Effector memory CD8-positive, alpha-beta T cell (primary cell): ENCODE data around the gene NBAS.

Source experiments
- ATAC-seq: fragments of 150-1000 bp; cut with Tn5 transposase; replicated peaks from 2 replicates; pipeline ENCODE4 v1.10.0; 2021; ENCODE audit warnings: mild to moderate bottlenecking, moderate library complexity
- DNase-seq, 3 experiments: peaks; one replicate each; pipeline ENCODE4 v3.0.0; 2021
- H3K27ac Mint-ChIP-seq, 2 donors: one replicate each; pipeline ENCODE4 v1.8.0; 2022; ENCODE audit warnings: mild to moderate bottlenecking in 2 of 2, mixed read lengths in 2 of 2, moderate library complexity in 2 of 2
- H3K27me3 Mint-ChIP-seq, 2 donors: one replicate each; pipeline ENCODE4 v1.8.0; 2022; ENCODE audit warnings: mixed read lengths in 2 of 2
- H3K36me3 Mint-ChIP-seq: one replicate; pipeline ENCODE4 v1.8.0; 2022; ENCODE audit warnings: mild to moderate bottlenecking, moderate library complexity, mixed read lengths; ENCODE audit not compliant: insufficient read depth
- H3K4me1 Mint-ChIP-seq, 2 donors: one replicate each; pipeline ENCODE4 v1.8.0; 2022; ENCODE audit warnings: low read depth in 2 of 2, mixed read lengths in 2 of 2
- H3K4me3 Mint-ChIP-seq, 2 donors: one replicate each; pipeline ENCODE4 v1.8.0; 2022; ENCODE audit warnings: mild to moderate bottlenecking in 2 of 2, mixed read lengths in 2 of 2, moderate library complexity in 2 of 2
- H3K9me3 Mint-ChIP-seq, 2 donors: one replicate each; pipeline ENCODE4 v1.8.0; 2022; ENCODE audit warnings: mixed read lengths in 2 of 2

Gene NBAS

DNA sequence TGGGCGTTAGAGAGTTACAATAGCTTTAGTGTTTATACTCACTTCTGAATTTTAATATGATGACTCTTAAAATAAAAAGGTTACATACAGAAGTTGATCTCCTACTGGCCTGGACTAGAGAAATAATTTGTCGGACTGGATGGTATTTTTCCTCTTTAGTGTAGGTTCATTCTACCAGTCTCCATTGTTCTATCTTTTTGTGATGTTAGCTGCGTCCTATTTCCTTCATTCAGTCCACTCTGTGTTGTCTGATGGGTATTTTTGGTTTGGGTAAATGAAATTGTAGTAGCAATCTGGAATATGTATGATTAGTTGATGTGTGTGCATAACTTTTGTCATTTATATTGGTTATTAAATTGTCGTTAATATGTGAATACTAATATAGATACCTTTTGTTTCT is 35.8 kb upstream of the NBAS start:
- H3K27ac Mint-ChIP-seq: no peak overlapping the region
- no peaks in the 10 kb centered on the region for H3K27me3 Mint-ChIP-seq
- peaks cover 72% of the 10 kb centered on the region for H3K36me3 Mint-ChIP-seq
- H3K4me3 Mint-ChIP-seq: no peak overlapping the region
- H3K9me3 Mint-ChIP-seq: no peaks in the 10 kb centered on the region
- H3K4me1 Mint-ChIP-seq: peaks cover 5 to 17% of the 10 kb centered on the region in 2 donors
- no peak for DNase-seq
- ATAC-seq: no peak

DNA sequence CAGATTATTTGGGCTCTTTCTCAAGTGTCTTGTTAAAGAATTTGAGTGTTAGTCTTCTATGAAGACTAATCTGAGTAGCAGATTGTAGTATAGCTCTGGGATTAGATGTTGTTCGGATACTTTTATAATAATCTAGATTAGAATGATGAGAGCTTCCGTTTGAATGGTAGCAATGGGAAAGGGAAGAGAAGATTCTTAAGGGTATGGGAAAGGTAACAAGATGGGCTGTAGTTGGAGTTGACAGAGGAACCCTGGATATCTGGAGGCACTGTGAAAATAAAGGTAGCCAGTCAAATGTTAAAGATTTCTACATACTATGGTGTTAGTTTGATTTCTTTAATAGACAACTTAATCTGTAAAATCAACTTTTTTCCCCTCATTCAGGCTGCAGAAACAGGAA is 35.2 kb upstream of the NBAS start:
- Mint-ChIP-seq H3K27me3 (no peaks in the 10 kb centered on the region), H3K36me3 (peaks cover 74% of the 10 kb centered on the region), H3K4me3 (no peak overlapping the region), H3K4me1 (peaks cover 8 to 21% of the 10 kb centered on the region in 2 donors), H3K27ac (peak overlapping the region in 1 of 2 donors; percentile 88), H3K9me3 (no peaks in the 10 kb centered on the region)
- no peak for DNase-seq
- no peak for ATAC-seq

DNA sequence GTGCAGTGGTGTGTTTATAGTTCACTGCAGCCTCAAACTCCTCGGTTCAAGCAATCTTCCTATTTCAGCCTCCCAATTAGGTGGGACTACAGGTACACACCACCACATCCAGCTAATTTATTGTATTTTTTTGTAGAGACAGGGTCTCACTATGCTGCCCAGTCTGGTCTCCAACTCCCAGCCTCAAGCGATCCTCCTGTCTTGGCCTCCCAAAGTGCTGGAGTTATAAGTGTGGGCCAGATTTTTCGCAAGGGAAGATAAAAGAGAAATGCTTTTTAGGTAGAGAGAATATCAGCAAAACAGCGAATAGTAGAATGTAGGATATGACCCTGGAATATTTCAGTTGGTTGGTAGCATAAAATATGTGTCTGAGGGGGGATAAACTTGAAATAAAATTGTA is 34.8 kb upstream of the NBAS start:
- ATAC-seq: no peak
- Mint-ChIP-seq H3K27me3 (no peaks in the 10 kb centered on the region), H3K9me3 (no peaks in the 10 kb centered on the region), H3K36me3 (peaks cover 72% of the 10 kb centered on the region), H3K4me3 (no peak overlapping the region), H3K4me1 (peaks cover 12 to 25% of the 10 kb centered on the region in 2 donors), H3K27ac (peak overlapping the region in 1 of 2 donors; percentile 88)
- DNase-seq: no peak

DNA sequence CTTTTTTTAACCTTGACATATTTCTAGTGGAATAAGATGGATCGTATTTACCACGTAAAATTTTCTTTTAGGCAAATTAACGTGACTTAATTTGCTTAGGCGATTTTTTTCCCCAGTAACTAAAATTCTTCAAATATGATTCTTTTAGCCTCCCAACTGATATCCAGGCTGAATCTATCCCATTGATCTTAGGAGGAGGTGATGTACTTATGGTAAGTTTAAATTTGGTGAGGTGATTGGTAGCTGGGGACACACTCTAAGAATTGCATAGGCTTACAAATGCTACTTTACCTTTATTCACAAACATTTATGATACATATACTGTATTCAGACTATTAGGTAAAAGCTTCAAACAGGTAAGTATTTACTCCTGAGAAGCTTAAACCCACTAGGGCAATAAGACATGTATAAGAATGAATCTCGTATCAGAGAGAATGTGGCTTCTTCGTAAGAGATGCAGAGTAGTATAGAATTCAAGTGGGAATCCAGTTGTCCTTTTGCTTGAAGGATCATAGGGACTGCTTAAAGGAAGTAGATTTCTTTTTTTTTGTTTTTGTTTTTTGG is 34.3 kb upstream of the NBAS start:
- Mint-ChIP-seq H3K4me3 (no peak overlapping the region), H3K27me3 (no peaks in the 10 kb centered on the region), H3K36me3 (peaks cover 66% of the 10 kb centered on the region), H3K27ac (peak overlapping the region in 1 of 2 donors; percentile 88), H3K4me1 (peaks cover 12 to 26% of the 10 kb centered on the region in 2 donors), H3K9me3 (no peaks in the 10 kb centered on the region)
- DNase-seq (no peak), ATAC-seq (no peak)

DNA sequence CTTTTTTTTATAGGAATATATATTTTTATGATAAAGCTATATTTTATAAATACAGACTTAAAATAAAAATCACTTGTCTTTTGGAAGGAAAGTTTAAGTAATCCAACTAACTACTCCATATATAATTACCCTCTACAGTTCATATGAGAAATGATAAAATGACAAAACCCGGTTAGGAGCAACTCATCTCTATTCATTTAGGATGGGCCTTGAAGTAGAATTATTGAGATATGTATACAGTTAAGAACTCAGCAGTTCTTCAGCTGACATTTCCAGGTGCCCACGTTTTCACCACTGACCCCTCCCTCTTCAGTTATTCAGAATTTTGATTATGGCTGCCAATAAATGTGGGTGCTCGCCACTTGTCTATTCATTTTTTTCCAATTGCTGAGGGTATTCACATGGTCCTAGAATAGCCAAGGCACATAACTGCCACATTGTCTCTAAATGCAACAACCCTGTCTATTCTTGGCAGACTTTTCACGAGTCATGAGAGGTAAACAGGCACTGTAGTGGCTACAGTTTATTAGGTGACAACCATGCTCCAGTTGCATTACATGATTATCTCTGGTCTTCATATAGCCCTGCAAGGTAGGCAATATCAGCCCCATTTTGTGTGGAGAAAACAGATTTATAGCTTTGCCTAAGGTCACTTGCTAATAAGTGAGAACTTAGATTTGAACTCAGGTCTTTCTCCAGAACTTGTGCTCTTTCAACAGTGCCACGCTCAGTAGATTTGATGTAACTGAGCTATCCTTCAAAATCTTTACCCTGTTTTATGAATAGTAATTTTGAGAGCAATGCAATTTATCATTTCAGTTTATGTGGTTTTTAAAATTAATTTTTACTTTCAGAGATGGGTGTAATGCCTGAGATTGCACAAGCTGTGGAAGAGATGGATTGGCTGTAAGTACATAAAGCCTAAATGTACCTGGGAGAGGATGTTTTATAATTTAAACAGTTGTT is 33.4 kb upstream of the NBAS start:
- Mint-ChIP-seq H3K4me3 (no peak overlapping the region), H3K27me3 (no peaks in the 10 kb centered on the region), H3K36me3 (peaks cover 58% of the 10 kb centered on the region), H3K9me3 (no peaks in the 10 kb centered on the region), H3K27ac (peak overlapping the region in 1 of 2 donors; percentile 83), H3K4me1 (peaks cover 12 to 26% of the 10 kb centered on the region in 2 donors)
- ATAC-seq: no peak
- no peak for DNase-seq

DNA sequence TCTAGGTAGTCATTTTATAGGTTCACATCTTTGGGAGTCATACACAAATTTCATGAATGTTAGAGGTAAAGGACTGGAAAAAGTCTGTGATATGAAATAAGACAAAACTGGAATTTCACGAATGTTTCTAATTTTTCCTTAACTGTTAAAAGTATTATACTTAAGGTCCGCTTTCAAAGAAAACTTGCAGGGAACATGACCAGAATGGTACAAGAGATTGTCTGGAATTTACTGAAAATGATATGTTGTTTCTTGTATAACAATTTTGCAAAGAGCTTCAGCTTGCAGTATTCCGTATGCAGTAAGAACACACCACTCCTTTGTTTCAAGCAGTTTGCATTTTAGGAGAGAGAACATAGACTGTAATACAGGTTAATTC is 32.2 kb upstream of the NBAS start:
- Mint-ChIP-seq H3K4me1 (peaks cover 12 to 26% of the 10 kb centered on the region in 2 donors), H3K27me3 (no peaks in the 10 kb centered on the region), H3K9me3 (no peaks in the 10 kb centered on the region), H3K27ac (peak overlapping the region; percentile 94 to 96), H3K36me3 (peaks cover 45% of the 10 kb centered on the region), H3K4me3 (peak overlapping the region; percentile 89 to 93)
- ATAC-seq (no peak), DNase-seq (no peak)

DNA sequence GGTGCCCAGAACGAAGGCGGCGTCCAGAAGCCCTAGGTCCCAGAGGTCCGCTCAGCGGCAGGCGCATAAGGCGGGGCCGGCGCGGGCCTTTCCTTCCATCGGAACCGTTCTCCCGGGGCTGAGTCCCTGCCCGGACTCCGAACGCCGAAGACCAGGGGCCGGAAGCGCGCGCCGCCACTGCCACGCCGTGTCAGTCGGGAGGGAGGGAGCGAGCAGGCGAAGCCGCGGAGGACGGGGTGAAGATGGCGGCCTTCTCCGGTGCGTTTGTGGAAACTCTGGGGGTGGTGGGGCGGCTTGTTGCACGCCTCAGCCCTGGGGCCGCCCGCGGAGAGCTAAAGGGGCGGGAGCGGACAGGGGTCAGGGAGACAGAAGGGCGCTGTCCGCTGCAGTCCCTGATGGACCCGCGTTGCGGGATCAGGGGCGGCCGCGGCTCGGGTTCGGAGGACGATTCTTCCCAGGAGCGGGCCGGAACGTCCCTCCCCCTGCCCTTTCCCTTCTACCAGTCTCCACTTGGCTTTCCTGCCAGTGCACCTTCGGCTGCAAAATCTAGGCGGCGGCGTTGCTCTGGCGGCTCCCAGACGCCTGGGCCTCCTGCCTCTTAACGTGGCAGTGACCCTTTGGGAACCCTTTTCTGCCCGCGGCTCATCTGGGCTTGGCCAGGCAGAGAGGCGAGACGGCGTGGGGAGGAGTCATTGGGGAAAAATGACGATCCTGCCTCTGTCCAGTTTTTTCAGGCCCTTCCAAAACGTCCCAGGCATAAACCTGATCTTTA is 30.7 kb upstream of the NBAS start, which contains the start of gene DDX1:
Gene DDX1, plus strand, starts transcription at position 177 of the 772 bp plus-strand sequence. Its CDS starts 66 bp downstream, at position 243.
- H3K4me1 Mint-ChIP-seq: peaks cover 12 to 26% of the 10 kb centered on the region in 2 donors
- ATAC-seq (peak; percentile 94), DNase-seq (peak; percentile 80 to 86 (median 86))
- H3K36me3 Mint-ChIP-seq: peaks cover 31% of the 10 kb centered on the region
- H3K27ac Mint-ChIP-seq: peak within 1 kb of the TSS; percentile 94 to 96
- H3K4me3 Mint-ChIP-seq: peak within 1 kb of the TSS; percentile 89 to 93
- H3K27me3 Mint-ChIP-seq: no peaks in the 10 kb centered on the region
- no peaks in the 10 kb centered on the region for H3K9me3 Mint-ChIP-seq

DNA sequence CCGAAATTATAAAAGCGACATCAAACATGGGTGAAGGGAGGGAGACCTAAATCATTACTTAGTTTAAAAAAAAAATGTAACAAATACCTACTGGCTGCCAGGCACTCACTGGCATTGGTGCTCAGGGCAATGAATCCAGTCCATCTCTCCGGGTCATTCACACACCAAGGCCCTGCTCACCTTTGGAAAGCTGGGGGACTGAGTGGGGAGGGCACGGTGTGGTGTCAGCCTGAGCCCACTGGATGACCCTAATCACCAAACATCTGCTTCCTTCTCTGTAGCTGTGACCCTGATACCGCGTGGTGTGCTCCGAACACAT is 30.2 kb upstream of the NBAS start:
- ATAC-seq: no peak
- peak overlapping the region; percentile 94 to 96 for H3K27ac Mint-ChIP-seq
- H3K4me1 Mint-ChIP-seq: peaks cover 12 to 26% of the 10 kb centered on the region in 2 donors

DNA sequence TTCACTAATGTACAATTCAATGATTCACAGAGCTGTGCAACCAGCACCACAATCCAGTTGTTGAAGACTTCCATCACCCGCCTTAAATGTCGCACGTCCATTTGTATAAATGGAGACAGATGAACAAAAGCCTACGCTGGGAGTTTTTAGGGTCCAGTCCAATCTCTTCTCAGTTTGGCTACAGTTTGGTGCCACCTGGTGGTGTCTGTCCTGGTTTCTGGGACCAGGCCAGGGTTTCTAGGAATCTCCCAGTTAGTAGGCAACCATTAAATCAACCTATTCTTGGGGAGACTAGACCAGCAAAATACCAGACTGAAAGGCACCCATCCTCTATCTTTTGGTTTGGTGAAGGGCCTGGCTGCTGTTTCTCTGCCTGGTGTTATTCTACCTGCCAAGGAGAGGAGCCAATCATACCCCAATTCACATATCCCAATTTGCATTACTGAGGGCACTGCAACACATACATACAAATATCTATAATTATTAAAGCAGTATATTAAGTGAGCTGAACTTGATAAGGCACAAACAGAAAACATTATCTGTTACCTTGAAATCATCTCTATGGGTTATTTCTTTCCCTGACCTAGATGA is 27.3 kb upstream of the NBAS start:
- H3K4me1 Mint-ChIP-seq: peaks cover 9 to 16% of the 10 kb centered on the region in 2 donors
- ATAC-seq: no peak
- peaks cover 9% of the 10 kb centered on the region for H3K36me3 Mint-ChIP-seq
- H3K27me3 Mint-ChIP-seq: peaks cover under 1 to 11% of the 10 kb centered on the region in 2 donors
- no peak overlapping the region for H3K27ac Mint-ChIP-seq
- no peak for DNase-seq
- no peak overlapping the region for H3K4me3 Mint-ChIP-seq
- H3K9me3 Mint-ChIP-seq: no peaks in the 10 kb centered on the region

More for the DNA sequence above, 30.2 kb upstream of the NBAS start:
- Mint-ChIP-seq H3K36me3 (peaks cover 26% of the 10 kb centered on the region), H3K27me3 (no peaks in the 10 kb centered on the region), H3K9me3 (no peaks in the 10 kb centered on the region), H3K4me3 (peak overlapping the region; percentile 89 to 93)
- no peak for DNase-seq

DNA sequence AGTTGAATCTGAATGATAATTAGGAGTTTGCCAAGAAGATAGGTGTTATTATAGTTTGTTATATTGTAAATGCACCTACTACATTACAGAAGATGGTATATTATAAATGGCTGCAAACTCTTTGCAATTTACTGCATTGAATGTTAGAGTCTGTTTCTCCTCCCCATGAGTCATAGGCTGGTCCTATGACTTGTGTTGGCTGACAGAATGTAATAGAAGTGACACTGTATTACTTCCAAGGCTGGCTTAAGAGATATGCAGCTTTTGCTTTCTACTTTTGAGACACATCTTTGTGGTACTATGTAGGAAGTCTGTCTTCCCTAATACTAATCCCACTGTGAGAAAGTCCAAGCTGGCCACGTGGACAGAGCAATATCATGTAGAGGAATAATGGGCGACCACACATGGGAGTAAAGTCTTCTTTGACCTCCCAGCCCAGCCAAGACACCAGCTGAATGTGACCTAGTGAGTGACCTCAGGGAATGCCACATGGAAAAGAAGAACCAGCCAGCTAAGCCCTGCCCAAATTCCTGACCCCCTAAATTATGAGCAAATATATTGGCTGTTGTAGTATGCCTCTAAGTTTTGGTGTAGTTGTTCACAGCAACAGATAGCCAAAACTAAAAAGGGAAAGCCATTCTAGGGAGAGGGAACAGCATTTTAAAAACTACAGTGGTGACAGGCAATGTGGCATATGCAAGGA is 23.8 kb upstream of the NBAS start:
- H3K4me1 Mint-ChIP-seq: no peaks in the 10 kb centered on the region
- H3K27ac Mint-ChIP-seq: no peak overlapping the region
- peaks cover 11 to 18% of the 10 kb centered on the region in 2 donors for H3K27me3 Mint-ChIP-seq
- no peaks in the 10 kb centered on the region for H3K9me3 Mint-ChIP-seq
- DNase-seq: no peak
- H3K4me3 Mint-ChIP-seq: no peak overlapping the region
- H3K36me3 Mint-ChIP-seq: no peaks in the 10 kb centered on the region
- ATAC-seq: no peak

DNA sequence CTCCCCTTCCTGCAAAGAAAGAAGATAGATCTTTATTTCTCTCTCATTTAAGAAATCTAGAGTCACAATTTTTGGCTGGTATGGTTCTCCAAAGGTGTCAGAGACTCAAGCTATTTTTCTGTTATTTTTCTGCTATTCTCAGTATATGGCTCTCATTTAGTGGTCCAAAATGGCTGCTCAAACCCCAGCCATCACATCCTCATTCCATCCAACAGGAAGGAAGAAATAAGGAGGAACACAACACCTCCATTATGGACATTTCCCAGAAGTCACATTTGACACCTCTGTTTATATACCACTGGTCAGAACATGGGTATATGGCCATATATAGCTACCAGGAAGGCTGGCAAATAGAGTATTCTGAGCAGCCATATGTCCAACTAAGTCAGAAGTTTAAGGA is 23.2 kb upstream of the NBAS start:
- Mint-ChIP-seq H3K27me3 (peaks cover 11 to 18% of the 10 kb centered on the region in 2 donors), H3K4me3 (no peak overlapping the region), H3K9me3 (no peaks in the 10 kb centered on the region), H3K36me3 (no peaks in the 10 kb centered on the region), H3K4me1 (no peaks in the 10 kb centered on the region), H3K27ac (no peak overlapping the region)
- no peak for ATAC-seq
- DNase-seq: no peak

DNA sequence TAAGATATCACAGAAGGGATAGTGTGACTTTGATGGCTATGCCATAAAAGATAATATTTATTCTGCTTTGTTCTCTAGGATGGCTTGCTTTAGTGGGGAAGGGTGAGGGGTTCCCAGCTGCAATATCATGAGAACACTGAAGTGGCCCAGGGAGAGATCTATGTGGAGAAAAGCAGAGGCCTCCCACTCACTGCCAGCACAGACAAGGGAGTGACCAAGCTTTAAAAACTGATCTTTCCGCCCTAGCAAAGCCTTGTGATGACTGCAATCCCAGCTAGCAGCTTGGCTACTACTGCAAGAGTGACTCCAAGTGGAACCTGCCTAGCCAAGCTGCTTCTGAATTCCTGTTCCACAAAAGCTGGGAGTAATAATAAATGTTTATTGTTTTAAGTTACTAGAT is 22.7 kb upstream of the NBAS start:
- H3K4me3 Mint-ChIP-seq: no peak overlapping the region
- no peak overlapping the region for H3K27ac Mint-ChIP-seq
- H3K4me1 Mint-ChIP-seq: no peaks in the 10 kb centered on the region

More for the DNA sequence above, 22.7 kb upstream of the NBAS start:
- H3K27me3 Mint-ChIP-seq: peaks cover 11 to 18% of the 10 kb centered on the region in 2 donors
- no peaks in the 10 kb centered on the region for H3K9me3 Mint-ChIP-seq
- DNase-seq (no peak), ATAC-seq (no peak)
- H3K36me3 Mint-ChIP-seq: no peaks in the 10 kb centered on the region
